Esophagus muscularis mucosa (tissue), 4 donors: ENCODE measurements around the gene NUP37. TPM values are rescaled to one million over a fixed set of nuclear protein-coding genes. Genes with fewer than 3 reads are reported as not detected.
"Not testable (repeated sequence)": the region's sequence is repeated elsewhere in the genome, so short reads cannot be mapped to it uniquely, and the experiment has no call there.

Experiments
- DNase-seq: peaks from one replicate; pipeline ENCODE4 v3.0.0-alpha.2; 2017; ENCODE audit errors: extremely low spot score
- H3K27ac ChIP-seq, 4 donors: fragments of 200-600 bp; sonication (generic); replicated peaks in 1 of 4; 1 replicate in 3 of 4; 2 replicates in 1 of 4; pipeline ENCODE4 v1.5.1; 2016 to 2019; ENCODE audit warnings: mild to moderate bottlenecking in 1 of 4
- H3K27me3 ChIP-seq, 4 donors: fragments of 200-600 bp; sonication (generic); one replicate each; pipeline versions ENCODE4 v1.5.1 to v1.6.0; 2016 to 2019
- H3K36me3 ChIP-seq, 4 donors: fragments of 200-600 bp; sonication (generic); one replicate each; pipeline ENCODE4 v1.5.1; 2016 to 2019
- H3K4me1 ChIP-seq, 4 donors: fragments of 200-600 bp; sonication (generic); one replicate each; pipeline ENCODE4 v1.5.1; 2016 to 2019
- H3K4me3 ChIP-seq, 4 donors: fragments of 200-600 bp; sonication (generic); 1 replicate in 2 of 4; 2 replicates in 2 of 4; pipeline ENCODE4 v1.5.1; 2016 to 2019; ENCODE audit warnings: mild to moderate bottlenecking in 4 of 4, moderate library complexity in 1 of 4
- H3K9me3 ChIP-seq, 4 donors: fragments of 200-600 bp; sonication (generic); 1 replicate in 3 of 4; 2 replicates in 1 of 4; pipeline ENCODE4 v1.5.1; 2016 to 2019
- EP300 ChIP-seq: sonication (generic); formaldehyde crosslinking; IDR thresholded peaks from one replicate; pipeline ENCODE4 v1.6.1; 2017; ENCODE audit warnings: antibody characterized with exemption
- POLR2A ChIP-seq: fragments of 450-650 bp; IDR thresholded peaks from one replicate; pipeline ENCODE4 v1.6.1; 2017; ENCODE audit warnings: antibody characterized with exemption, moderate library complexity, mild to moderate bottlenecking, low read depth
- POLR2AphosphoS5 ChIP-seq, 2 donors: sonication (generic); formaldehyde crosslinking; IDR thresholded peaks; one replicate each; pipeline ENCODE4 v1.6.1; 2017; ENCODE audit warnings: antibody characterized with exemption in 2 of 2
- WGBS: methylation state at CpG from one replicate; pipeline ENCODE4 v1.1.5; 2018; 5-methylcytosine and 5-hydroxymethylcytosine counted together
- intact Hi-C: fragments of 100-400 bp; cut with DNase I; formaldehyde crosslinking; loops from one replicate; pipeline ENCODE4 v1.15.1; 2023
- total RNA-seq, 4 donors: library from RNA; depleted of rRNA; stranded (reverse); fragments of >200 nt; gene quantifications; one replicate each; pipeline versions ENCODE4 v1.1.0 to v1.2.1, GENCODE V29; 2016
- TF ChIP-seq, protein P1 (sequence below), 3 experiments: fragments of 200-600 bp in 2 of 3; fragments of 450-650 bp in 1 of 3; sonication (generic) in 2 of 3; IDR thresholded peaks; one replicate each; pipeline ENCODE4 v1.5.1; 2017 to 2019; ENCODE audit warnings: antibody characterized with exemption in 3 of 3, mild to moderate bottlenecking in 2 of 3, moderate library complexity in 1 of 3

Gene NUP37
- total RNA-seq, 4 donors from 2014 or later, result 9.9 to 23.3 (median 15.4) TPM

DNA sequence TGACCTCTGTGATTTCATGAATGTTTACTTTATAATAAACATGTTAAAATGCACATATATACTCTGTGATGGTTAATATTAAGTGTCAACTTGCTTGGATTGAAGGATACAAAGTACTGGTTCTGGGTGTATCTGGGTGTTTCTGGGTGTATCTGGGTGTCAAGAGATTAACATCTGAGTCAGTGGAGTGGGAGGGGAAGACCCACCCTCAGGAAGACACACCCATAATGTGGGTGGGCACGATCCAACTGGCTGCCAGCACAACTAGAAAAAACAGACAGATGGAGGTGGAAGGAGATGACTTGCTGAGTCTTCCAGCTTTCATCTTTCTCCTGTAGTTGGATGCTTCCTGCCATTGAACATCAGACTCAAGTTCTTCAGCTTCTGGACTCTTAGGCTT lies 11.9 kb downstream of the NUP37 start:
- Histone ChIP-seq H3K27me3 (no peaks in the 10 kb centered on the region), H3K9me3 (no peaks in the 10 kb centered on the region), H3K27ac (no peak overlapping the region), H3K4me3 (no peak overlapping the region), H3K4me1 (no peaks in the 10 kb centered on the region), H3K36me3 (peaks cover 12 to 75% (median 40%) of the 10 kb centered on the region in 4 donors)
- intact Hi-C loops, result no loop called here
- DNase-seq, result no peak
- TF ChIP-seq POLR2AphosphoS5 (IDR thresholded peaks at IDR 0.05), result no peak
- TF ChIP-seq, protein P1, sequence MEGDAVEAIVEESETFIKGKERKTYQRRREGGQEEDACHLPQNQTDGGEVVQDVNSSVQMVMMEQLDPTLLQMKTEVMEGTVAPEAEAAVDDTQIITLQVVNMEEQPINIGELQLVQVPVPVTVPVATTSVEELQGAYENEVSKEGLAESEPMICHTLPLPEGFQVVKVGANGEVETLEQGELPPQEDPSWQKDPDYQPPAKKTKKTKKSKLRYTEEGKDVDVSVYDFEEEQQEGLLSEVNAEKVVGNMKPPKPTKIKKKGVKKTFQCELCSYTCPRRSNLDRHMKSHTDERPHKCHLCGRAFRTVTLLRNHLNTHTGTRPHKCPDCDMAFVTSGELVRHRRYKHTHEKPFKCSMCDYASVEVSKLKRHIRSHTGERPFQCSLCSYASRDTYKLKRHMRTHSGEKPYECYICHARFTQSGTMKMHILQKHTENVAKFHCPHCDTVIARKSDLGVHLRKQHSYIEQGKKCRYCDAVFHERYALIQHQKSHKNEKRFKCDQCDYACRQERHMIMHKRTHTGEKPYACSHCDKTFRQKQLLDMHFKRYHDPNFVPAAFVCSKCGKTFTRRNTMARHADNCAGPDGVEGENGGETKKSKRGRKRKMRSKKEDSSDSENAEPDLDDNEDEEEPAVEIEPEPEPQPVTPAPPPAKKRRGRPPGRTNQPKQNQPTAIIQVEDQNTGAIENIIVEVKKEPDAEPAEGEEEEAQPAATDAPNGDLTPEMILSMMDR (IDR thresholded peaks at IDR 0.05), result no peak
- TF ChIP-seq EP300, result no peak
- TF ChIP-seq POLR2A, result no peak
- WGBS, result 60% methylated on average over 1 of the region's 1 CpG

DNA sequence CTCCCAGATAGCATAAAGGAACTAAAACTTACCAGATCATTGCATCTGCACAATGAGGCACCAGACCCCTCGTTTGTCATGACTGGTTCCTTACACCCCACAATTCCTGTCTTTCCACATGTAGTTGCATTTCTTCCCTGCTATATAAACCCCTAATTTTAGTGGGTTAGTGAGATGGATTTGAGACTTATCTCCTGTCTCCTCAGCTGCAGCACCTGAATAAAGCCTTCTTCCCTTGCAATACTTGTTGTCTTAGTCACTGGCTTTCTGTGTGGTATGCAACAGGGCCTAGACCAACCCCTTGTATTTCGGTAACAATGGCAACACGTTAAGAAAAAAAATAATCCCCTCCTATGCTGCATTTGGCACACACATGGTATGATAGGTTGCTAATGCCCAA lies 13.0 kb downstream of the NUP37 start:
- no peak for DNase-seq
- TF ChIP-seq POLR2AphosphoS5 (IDR thresholded peaks at IDR 0.05) (no peak), POLR2A (no peak)
- H3K27me3 ChIP-seq, result no peaks in the 10 kb centered on the region
- 93% methylated on average over 3 of the region's 3 CpGs for WGBS
- H3K9me3 ChIP-seq, result no peaks in the 10 kb centered on the region
- intact Hi-C loops, result no loop called here
- peaks cover 12 to 73% (median 42%) of the 10 kb centered on the region in 4 donors for H3K36me3 ChIP-seq
- no peak overlapping the region for H3K27ac ChIP-seq
- H3K4me3 ChIP-seq, result no peak overlapping the region
- H3K4me1 ChIP-seq, result no peaks in the 10 kb centered on the region

DNA sequence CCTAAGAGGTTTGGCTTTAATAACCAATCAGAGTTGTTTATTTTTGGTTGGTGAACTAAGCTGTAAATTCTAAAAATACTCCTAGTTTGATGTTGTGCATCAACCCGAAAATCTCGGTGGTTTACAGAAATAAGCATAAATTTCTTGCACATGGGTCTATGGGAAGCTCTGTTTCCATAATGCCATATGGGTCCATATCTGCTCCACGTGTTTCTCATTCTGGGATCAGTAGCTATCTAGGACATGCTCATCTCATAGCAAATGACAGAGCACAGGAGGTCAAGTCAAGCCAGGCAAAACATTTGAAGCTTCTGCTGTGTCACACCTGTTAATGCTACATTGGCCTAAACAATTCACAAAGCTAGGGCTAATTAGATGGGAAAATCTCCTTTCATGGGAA lies 23.1 kb downstream of the NUP37 start:
- Histone ChIP-seq H3K9me3 (no peaks in the 10 kb centered on the region), H3K27me3 (no peaks in the 10 kb centered on the region), H3K4me1 (no peaks in the 10 kb centered on the region), H3K36me3 (peaks cover 5 to 35% (median 21%) of the 10 kb centered on the region in 4 donors), H3K27ac (no peak overlapping the region), H3K4me3 (no peak overlapping the region)
- 82% methylated on average over 3 of the region's 3 CpGs for WGBS
- intact Hi-C loops, result no loop called here
- DNase-seq, result no peak
- TF ChIP-seq POLR2AphosphoS5 (IDR thresholded peaks at IDR 0.05), result no peak
- no peak for TF ChIP-seq EP300
- TF ChIP-seq POLR2A, result no peak
- TF ChIP-seq, protein P1 (IDR thresholded peaks at IDR 0.05), result no peak

DNA sequence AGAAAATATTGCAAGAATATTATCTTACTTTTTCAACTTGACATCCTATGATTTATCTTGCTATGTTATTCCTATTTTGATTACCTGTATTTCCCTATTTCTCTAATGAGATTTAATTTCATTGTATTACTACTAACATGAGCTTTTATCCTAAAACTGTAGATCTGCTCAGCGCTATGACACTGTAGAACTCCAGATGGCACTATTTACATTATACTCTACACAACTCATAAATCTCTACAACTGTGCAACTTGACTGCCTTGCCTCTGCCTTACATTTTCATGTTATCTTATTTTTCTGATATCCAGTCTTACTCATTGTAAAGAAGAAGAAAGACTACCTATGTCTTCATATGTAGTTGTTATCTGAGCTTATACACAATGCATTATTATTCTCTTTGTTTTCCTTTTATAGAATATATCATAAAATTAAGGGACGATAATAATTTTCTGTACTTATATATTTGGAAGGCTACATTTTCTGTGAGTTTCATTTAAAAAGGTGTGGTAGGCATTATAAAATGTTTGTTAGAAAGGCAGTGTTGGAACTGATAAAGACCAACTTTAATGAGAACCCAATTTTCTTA lies 24.1 kb downstream of the NUP37 start:
- H3K36me3 ChIP-seq, result peaks cover 5 to 35% (median 20%) of the 10 kb centered on the region in 4 donors
- 73% methylated on average over 2 of the region's 2 CpGs for WGBS
- no peaks in the 10 kb centered on the region for H3K9me3 ChIP-seq
- DNase-seq, result no peak
- H3K4me1 ChIP-seq, result no peaks in the 10 kb centered on the region
- H3K4me3 ChIP-seq, result no peak overlapping the region
- no peak overlapping the region for H3K27ac ChIP-seq
- intact Hi-C loops, result no loop called here
- H3K27me3 ChIP-seq, result no peaks in the 10 kb centered on the region
- TF ChIP-seq, protein P1 (IDR thresholded peaks at IDR 0.05), result peak in 1 of 3 experiments; percentile 11
- TF ChIP-seq POLR2A, result no peak
- TF ChIP-seq POLR2AphosphoS5 (IDR thresholded peaks at IDR 0.05), result no peak
- no peak for TF ChIP-seq EP300

DNA sequence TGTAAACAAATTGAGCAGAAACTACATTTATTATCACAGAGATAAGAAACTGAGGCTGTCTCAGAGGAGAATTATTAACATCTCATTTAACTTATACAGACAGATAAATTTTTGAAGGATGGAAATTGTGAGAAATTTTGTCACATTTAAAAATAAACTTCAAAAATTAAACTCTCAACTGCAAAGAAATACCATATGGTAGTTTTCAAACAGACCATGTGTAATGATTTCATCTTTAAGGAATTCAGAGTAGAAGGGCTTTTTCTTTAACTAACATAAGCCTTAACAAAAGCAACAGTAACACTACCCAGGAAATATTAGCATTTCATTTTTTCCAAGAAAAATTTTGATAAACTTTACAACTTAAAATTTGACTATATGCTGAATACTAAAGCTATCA lies 26.6 kb downstream of the NUP37 start:
- Histone ChIP-seq H3K4me1 (no peaks in the 10 kb centered on the region), H3K9me3 (no peaks in the 10 kb centered on the region), H3K27me3 (no peaks in the 10 kb centered on the region), H3K4me3 (no peak overlapping the region), H3K36me3 (peaks cover 8 to 29% (median 14%) of the 10 kb centered on the region in 4 donors), H3K27ac (no peak overlapping the region)
- intact Hi-C loops, result no loop called here
- DNase-seq, result no peak
- TF ChIP-seq POLR2A, result no peak
- no peak for TF ChIP-seq POLR2AphosphoS5 (IDR thresholded peaks at IDR 0.05)
- no peak for TF ChIP-seq EP300
- TF ChIP-seq, protein P1 (IDR thresholded peaks at IDR 0.05), result no peak

DNA sequence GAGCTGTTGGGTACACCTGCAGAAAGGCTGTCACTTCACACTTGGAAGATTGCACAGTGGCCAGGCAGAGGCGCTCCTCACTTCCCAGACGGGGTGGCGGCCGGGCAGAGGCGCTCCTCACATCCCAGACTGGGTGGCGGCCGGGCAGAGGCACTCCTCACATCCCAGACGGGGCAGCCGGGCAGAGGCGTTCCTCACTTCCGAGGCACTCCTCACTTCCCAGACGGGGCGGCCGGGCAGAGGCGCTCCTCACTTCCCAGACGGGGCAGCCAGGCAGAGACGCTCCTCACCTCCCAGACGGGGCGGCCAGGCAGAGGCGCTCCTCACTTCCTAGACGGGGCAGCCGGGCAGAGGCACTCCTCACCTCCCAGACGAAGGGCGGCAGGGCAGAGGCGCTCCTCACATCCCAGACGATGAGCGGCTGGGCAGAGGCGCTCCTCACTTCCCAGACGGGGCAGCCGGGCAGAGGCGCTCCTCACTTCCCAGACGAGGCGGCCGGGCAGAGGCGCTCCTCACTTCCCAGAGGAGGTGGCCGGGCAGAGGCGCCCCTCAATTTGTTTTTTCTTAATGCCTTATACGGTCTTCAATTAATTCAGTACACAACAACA lies 30.6 kb downstream of the NUP37 start:
- 97% methylated on average over 30 of the region's 38 CpGs for WGBS
- H3K4me1 ChIP-seq, H3K27me3 ChIP-seq, DNase-seq, H3K27ac ChIP-seq, H3K4me3 ChIP-seq, H3K9me3 ChIP-seq, intact Hi-C loops: not testable (repeated sequence)
- H3K36me3 ChIP-seq, result peaks cover 13 to 22% (median 20%) of the 10 kb centered on the region in 4 donors
